ENCODE results near the gene AP3M1.

Gene AP3M1

GRCh38 chr10:74133923-74134820 is 16.5 kb downstream of the AP3M1 start:
- TF ChIP-seq POLR2AphosphoS5 (IDR thresholded peaks at IDR 0.05; ENCODE audit: low read depth, low read length) (no peak), SIN3A (IDR thresholded peaks at IDR 0.05; ENCODE audit: borderline replicate concordance, insufficient read depth, low read length) (no peak), TAF1 (IDR thresholded peaks at IDR 0.05; ENCODE audit: borderline replicate concordance, insufficient read depth, low read length) (no peak), FOXP2 (optimal IDR thresholded peaks at IDR 0.05; ENCODE audit: borderline replicate concordance, extremely low read depth, extremely low read length, insufficient read depth) (no peak)
- TF ChIP-seq, protein P1, sequence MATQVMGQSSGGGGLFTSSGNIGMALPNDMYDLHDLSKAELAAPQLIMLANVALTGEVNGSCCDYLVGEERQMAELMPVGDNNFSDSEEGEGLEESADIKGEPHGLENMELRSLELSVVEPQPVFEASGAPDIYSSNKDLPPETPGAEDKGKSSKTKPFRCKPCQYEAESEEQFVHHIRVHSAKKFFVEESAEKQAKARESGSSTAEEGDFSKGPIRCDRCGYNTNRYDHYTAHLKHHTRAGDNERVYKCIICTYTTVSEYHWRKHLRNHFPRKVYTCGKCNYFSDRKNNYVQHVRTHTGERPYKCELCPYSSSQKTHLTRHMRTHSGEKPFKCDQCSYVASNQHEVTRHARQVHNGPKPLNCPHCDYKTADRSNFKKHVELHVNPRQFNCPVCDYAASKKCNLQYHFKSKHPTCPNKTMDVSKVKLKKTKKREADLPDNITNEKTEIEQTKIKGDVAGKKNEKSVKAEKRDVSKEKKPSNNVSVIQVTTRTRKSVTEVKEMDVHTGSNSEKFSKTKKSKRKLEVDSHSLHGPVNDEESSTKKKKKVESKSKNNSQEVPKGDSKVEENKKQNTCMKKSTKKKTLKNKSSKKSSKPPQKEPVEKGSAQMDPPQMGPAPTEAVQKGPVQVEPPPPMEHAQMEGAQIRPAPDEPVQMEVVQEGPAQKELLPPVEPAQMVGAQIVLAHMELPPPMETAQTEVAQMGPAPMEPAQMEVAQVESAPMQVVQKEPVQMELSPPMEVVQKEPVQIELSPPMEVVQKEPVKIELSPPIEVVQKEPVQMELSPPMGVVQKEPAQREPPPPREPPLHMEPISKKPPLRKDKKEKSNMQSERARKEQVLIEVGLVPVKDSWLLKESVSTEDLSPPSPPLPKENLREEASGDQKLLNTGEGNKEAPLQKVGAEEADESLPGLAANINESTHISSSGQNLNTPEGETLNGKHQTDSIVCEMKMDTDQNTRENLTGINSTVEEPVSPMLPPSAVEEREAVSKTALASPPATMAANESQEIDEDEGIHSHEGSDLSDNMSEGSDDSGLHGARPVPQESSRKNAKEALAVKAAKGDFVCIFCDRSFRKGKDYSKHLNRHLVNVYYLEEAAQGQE (IDR thresholded peaks at IDR 0.05; ENCODE audit: insufficient read depth in 1 of 2, low read depth in 2 of 2, low read length in 2 of 2): no peak

DNA sequence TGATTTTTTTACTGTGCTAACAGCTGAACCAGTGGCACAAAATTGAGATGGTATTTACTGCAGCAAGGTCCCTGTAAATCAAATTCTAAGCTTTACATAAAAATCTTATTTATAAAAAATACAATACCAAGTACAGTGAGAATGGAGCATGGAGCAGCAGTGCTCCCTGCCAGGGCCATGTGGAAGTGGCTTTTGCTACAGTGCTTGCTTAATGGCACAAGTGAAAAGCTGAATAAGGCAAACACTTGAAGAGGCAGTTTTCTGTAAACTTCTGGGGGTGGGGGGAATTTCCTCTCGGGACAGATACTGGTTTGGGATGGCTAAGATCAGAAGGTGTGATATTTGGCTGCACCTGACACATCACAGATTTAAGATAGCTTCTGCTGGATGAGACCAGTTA is 27.5 kb downstream of the AP3M1 start:
- no peak for TF ChIP-seq TAF1 (IDR thresholded peaks at IDR 0.05; ENCODE audit: borderline replicate concordance, insufficient read depth, low read length)
- TF ChIP-seq POLR2AphosphoS5 (IDR thresholded peaks at IDR 0.05; ENCODE audit: low read depth, low read length): no peak
- TF ChIP-seq SIN3A (IDR thresholded peaks at IDR 0.05; ENCODE audit: borderline replicate concordance, insufficient read depth, low read length): no peak
- TF ChIP-seq, protein P1 (IDR thresholded peaks at IDR 0.05; ENCODE audit: insufficient read depth in 1 of 2, low read depth in 2 of 2, low read length in 2 of 2): no peak
- TF ChIP-seq FOXP2 (optimal IDR thresholded peaks at IDR 0.05; ENCODE audit: borderline replicate concordance, extremely low read depth, extremely low read length, insufficient read depth): no peak

DNA sequence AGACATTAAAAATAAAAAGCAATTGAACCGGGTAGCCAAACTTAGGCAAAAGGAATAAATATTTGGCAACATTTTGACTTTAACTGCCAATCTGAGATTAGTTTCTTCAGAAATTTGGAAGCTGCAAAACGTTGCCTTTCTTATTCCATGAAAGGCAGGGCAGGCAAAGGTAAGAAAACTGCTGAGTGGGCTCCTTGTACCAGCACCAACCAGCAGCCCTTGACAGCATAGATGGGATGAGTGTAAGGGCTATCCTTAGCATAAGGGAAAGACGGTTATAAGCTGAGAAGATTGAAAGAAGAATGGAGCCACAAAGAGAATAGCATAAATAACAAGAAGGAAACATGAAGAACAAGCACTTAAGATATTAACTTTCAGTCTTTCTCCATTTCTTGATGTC is 28.6 kb downstream of the AP3M1 start:
- TF ChIP-seq SIN3A (IDR thresholded peaks at IDR 0.05; ENCODE audit: borderline replicate concordance, insufficient read depth, low read length): no peak
- TF ChIP-seq, protein P1 (IDR thresholded peaks at IDR 0.05; ENCODE audit: insufficient read depth in 1 of 2, low read depth in 2 of 2, low read length in 2 of 2): no peak
- no peak for TF ChIP-seq FOXP2 (optimal IDR thresholded peaks at IDR 0.05; ENCODE audit: borderline replicate concordance, extremely low read depth, extremely low read length, insufficient read depth)
- no peak for TF ChIP-seq POLR2AphosphoS5 (IDR thresholded peaks at IDR 0.05; ENCODE audit: low read depth, low read length)
- TF ChIP-seq TAF1 (IDR thresholded peaks at IDR 0.05; ENCODE audit: borderline replicate concordance, insufficient read depth, low read length): no peak

- TF ChIP-seq TAF1 (IDR thresholded peaks at IDR 0.05; ENCODE audit: borderline replicate concordance, insufficient read depth, low read length): no peak
- TF ChIP-seq FOXP2 (optimal IDR thresholded peaks at IDR 0.05; ENCODE audit: borderline replicate concordance, extremely low read depth, extremely low read length, insufficient read depth): no peak
- TF ChIP-seq, protein P1 (IDR thresholded peaks at IDR 0.05; ENCODE audit: insufficient read depth in 1 of 2, low read depth in 2 of 2, low read length in 2 of 2): no peak
- no peak for TF ChIP-seq SIN3A (IDR thresholded peaks at IDR 0.05; ENCODE audit: borderline replicate concordance, insufficient read depth, low read length)
- TF ChIP-seq POLR2AphosphoS5 (IDR thresholded peaks at IDR 0.05; ENCODE audit: low read depth, low read length): no peak
These were observed 29.3 kb downstream of the AP3M1 start for GRCh38 chr10:74121368-74121767.

Data from PFSK-1 (cell line).